GM18520 (cell line): ENCODE data around the gene KMT2D.

Experiments used
- ATAC-seq: cut with Tn5 transposase; IDR thresholded peaks from one replicate; pipeline ENCODE4 v1.9.1; 2021; ENCODE audit not compliant: unreplicated experiment

KMT2D gene

DNA sequence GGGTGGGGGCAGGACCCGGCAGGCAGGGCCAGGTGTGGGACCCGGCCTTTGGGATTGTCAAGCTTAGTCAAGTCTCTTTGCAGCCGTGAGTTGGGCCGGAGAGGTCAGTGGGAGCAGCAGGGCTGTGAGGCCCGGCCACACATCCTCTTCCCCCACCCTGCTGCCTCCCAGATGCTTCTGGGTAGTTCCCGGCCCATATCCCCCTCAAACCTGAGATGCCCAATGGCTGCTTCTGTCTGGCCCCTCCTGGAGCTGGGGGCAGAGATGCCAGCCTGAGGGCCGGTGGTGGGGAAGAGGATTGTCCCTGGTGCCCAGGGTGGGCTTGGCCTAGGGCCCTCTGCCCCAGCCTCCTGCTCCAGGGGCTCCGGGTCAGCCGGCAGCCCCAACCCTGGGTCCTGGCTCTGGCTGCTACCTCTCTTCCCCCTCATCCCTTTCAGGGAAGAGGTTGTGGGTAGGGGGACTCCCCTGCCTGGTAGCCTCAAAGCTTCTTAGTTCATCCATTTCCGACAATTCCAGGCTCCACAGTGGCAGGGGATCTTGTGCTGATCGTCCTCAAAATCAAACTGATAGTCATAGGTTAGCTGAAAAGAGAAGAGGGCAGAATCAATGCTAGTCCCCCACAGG is 39.2 kb downstream of the KMT2D start:
- ATAC-seq: no peak

- ATAC-seq: no peak
Observed at GRCh38 chr12:49020441-49020840, 40.2 kb downstream of the KMT2D start.

- no peak for ATAC-seq
Observed at GRCh38 chr12:49019443-49020324, 40.9 kb downstream of the KMT2D start.

DNA sequence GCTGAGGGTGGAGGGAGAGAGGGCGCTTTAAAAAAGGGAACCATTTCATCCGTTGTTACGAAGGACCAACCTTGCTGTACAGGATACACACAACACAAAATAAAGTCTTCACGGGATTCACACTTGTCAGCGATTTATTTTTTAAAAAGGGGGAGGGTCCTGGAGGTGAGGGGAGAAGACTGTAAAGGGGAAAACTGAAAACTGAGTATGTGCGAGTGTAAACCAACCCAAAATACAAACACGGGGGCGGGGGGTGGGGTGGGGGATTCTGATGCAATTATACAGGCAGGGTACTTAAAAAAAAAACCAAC is 41.5 kb downstream of the KMT2D start:
- ATAC-seq: peak; percentile 5

- peak; percentile 87 for ATAC-seq
Observed at GRCh38 chr12:49018261-49019119, 42.1 kb downstream of the KMT2D start, which contains the start of gene PRKAG1. TSS of gene PRKAG1 (minus strand) at chr12:49018776. CDS start at chr12:49018740, 36 bp downstream.

DNA sequence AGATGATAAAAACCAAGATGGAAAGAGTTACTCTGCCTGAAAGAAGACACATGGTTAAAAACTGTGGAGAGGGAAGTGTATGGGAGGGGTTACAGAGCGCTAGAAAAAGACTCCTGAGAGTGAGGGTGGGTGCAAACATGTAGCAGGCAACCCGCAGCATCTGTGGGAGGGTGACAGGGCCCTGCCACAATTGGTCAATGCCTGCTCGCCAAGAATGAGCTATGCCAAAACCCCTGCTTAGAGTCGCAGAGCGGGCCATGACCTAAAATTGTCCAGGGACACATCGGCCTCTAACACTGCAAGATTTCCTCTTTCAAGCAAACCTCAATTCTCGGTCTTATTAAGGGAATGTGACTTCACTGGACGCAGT is 42.7 kb downstream of the KMT2D start:
- ATAC-seq: peak; percentile 1

- no peak for ATAC-seq
Observed at GRCh38 chr12:49015196-49015595, 45.4 kb downstream of the KMT2D start.

- no peak for ATAC-seq
Observed at GRCh38 chr12:49014547-49014946, 46.0 kb downstream of the KMT2D start.

- ATAC-seq: no peak
Observed at GRCh38 chr12:49013428-49013827, 47.2 kb downstream of the KMT2D start.

DNA sequence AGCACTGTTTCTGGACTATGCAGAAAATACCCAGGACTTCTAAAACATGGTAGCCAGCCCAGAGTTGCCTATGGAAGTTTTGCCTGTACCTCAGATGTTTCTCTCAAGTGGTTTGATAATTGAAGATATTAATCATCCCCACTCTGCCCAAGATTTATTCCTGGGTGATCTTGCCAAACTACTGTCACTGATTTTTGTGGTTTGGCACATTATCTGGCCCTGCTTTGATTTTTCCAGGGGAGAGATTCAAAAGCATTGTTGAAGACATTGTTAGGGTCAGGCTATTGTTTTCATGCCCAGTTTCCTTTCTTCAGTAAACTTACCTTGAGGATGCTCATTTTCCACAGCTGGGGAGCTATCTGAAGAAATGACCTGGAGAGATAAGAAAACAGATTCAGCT is 47.9 kb downstream of the KMT2D start:
- no peak for ATAC-seq
